ENCODE data around the gene NR1D1. TPM values are rescaled to one million over a fixed set of nuclear protein-coding genes. Genes with fewer than 3 reads are reported as not detected.
A peak's percentile ranks its signal among the peaks of the same experiment; 100 is the strongest.

Gene NR1D1
- total RNA-seq, 1 experiment from 2014 or later: 10.7 TPM

- Histone ChIP-seq H3K4me2 (peak overlapping the region; percentile 61), H3K79me2 (ENCODE audit: low read depth) (peaks cover 14% of the 10 kb centered on the region), H3K9me3 (ENCODE audit: insufficient read depth, low read depth) (no peaks in the 10 kb centered on the region), H3F3A (ENCODE audit: insufficient read depth, low read depth) (peaks cover 27% of the 10 kb centered on the region), H4K20me1 (ENCODE audit: insufficient read depth) (no peaks in the 10 kb centered on the region), H3K36me3 (ENCODE audit: low read depth) (no peaks in the 10 kb centered on the region), H3K27ac (no peak overlapping the region), H3K4me3 (no peak overlapping the region), H3K9me2 (ENCODE audit: insufficient read depth) (no peaks in the 10 kb centered on the region), H2AFZ (no peak overlapping the region), H3K4me1 (replicated peaks; ENCODE audit: insufficient read depth) (peaks cover 49% of the 10 kb centered on the region), H3K27me3 (ENCODE audit: insufficient read depth, low read depth) (no peaks in the 10 kb centered on the region)
- ChIA-PET CTCF (interaction anchor here (0.6 to 0.7 kb wide), 2 partner anchors 18 to 21 kb away, joined by 3 read pairs; no protein-coding TSS in a partner anchor), POLR2A (ENCODE audit: unreplicated experiment) (interaction anchor here (0.6 kb wide), 3 partner anchors 10 to 903 kb away, joined by 3 to 7 read pairs (median 6); partner anchors contain the start of gene RPL19)
- TF ChIP-seq EZH2 (IDR thresholded peaks at IDR 0.05; ENCODE audit: low read depth) (no peak), CTCF (conservative IDR thresholded peaks at IDR 0.05) (no peak)
- no peak for DNase-seq
- intact Hi-C loops (cut with micrococcal nuclease; ENCODE audit: unreplicated experiment): no loop called here
- no TSS peak for BruUV-seq (replicated peaks)
Observed at GRCh38 chr17:40103071-40103661, 2.8 kb upstream of the NR1D1 start.

- DNase-seq: no peak
- POLR2A ChIA-PET (ENCODE audit: unreplicated experiment): interaction anchor here (0.6 to 1.4 kb wide), 2 partner anchors 10 to 47 kb away, joined by 4 to 11 read pairs; partner anchors contain the start of gene MED24
- H3K4me1 ChIP-seq (replicated peaks; ENCODE audit: insufficient read depth): peaks cover 57% of the 10 kb centered on the region
Observed at GRCh38 chr17:40101367-40102210, 1.2 kb upstream of the NR1D1 start.

More at GRCh38 chr17:40101367-40102210, 1.2 kb upstream of the NR1D1 start:
- TF ChIP-seq EZH2 (IDR thresholded peaks at IDR 0.05; ENCODE audit: low read depth) (no peak), CTCF (conservative IDR thresholded peaks at IDR 0.05) (no peak)
- Histone ChIP-seq H3K36me3 (ENCODE audit: low read depth) (no peaks in the 10 kb centered on the region; the same call in 1 of the 2 replicates), H3K79me2 (ENCODE audit: low read depth) (peaks cover 23% of the 10 kb centered on the region), H2AFZ (no peak overlapping the region), H3K27ac (peak overlapping the region; percentile 81), H4K20me1 (ENCODE audit: insufficient read depth) (no peaks in the 10 kb centered on the region), H3K4me3 (peak overlapping the region; percentile 89; the same call in 1 of the 2 replicates), H3K9me2 (ENCODE audit: insufficient read depth) (no peaks in the 10 kb centered on the region), H3K9me3 (ENCODE audit: insufficient read depth, low read depth) (no peaks in the 10 kb centered on the region), H3K27me3 (ENCODE audit: insufficient read depth, low read depth) (no peaks in the 10 kb centered on the region), H3F3A (ENCODE audit: insufficient read depth, low read depth) (peaks cover 32% of the 10 kb centered on the region), H3K4me2 (peak overlapping the region; percentile 79)
- CTCF ChIA-PET: interaction anchor here (1.4 kb wide), 1 partner anchor 11 kb away, joined by 8 read pairs; no protein-coding TSS in a partner anchor
- intact Hi-C loops (cut with micrococcal nuclease; ENCODE audit: unreplicated experiment): no loop called here
- no TSS peak for BruUV-seq (replicated peaks)
